ENCODE results near the gene PTBP3.
A peak's percentile ranks its signal among the peaks of the same experiment; 100 is the strongest.

The PTBP3 gene

DNA sequence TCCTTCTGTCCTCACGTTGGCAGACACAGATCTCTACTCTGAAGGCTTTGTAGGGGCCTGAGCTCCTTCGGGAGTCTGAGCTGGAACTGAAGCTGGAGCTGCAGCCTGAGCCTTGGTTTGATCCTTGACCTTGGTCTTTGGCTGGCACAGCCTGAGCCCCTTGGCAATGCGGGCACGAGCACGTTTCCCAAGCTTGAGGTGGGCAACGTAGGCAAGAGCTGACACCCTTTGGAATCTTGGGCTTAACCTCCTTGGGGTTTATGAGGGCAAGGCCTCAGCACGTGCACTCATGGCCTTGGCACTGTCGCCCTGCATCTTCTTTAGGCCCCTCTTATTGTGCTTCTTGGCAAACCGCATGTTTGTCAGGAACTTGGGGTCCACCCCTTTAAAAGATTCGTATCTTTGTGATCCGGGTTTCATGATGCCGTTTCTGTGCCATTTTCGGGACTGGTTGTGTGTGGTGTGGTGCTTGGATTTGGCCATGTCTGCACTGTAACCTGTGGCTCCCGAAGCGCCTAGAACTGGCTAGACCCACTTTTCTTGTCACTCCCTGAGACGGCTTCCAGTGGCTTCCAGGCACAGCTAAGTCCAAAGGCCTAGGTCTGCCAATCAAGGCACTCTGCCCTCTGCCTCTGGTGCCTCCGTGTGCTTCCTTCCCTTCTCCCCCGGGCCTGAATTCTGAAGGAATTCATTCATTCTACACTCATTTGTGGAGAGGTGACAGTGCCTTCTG lies 159.8 kb downstream of the PTBP3 start:
- TF ChIP-seq, protein P1, sequence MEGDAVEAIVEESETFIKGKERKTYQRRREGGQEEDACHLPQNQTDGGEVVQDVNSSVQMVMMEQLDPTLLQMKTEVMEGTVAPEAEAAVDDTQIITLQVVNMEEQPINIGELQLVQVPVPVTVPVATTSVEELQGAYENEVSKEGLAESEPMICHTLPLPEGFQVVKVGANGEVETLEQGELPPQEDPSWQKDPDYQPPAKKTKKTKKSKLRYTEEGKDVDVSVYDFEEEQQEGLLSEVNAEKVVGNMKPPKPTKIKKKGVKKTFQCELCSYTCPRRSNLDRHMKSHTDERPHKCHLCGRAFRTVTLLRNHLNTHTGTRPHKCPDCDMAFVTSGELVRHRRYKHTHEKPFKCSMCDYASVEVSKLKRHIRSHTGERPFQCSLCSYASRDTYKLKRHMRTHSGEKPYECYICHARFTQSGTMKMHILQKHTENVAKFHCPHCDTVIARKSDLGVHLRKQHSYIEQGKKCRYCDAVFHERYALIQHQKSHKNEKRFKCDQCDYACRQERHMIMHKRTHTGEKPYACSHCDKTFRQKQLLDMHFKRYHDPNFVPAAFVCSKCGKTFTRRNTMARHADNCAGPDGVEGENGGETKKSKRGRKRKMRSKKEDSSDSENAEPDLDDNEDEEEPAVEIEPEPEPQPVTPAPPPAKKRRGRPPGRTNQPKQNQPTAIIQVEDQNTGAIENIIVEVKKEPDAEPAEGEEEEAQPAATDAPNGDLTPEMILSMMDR (IDR thresholded peaks at IDR 0.05; ENCODE audit: insufficient read depth, low read length, poor library complexity, severe bottlenecking): no peak
- H3K27me3 ChIP-seq (replicated peaks; ENCODE audit: control insufficient read depth, insufficient read depth, low read length): no peaks in the 10 kb centered on the region
- peak overlapping the region; percentile 58; the same call in 1 of the 2 replicates for H3K4me3 ChIP-seq (replicated peaks; ENCODE audit: low read depth, low read length)
- no peaks in the 10 kb centered on the region for H3K36me3 ChIP-seq (ENCODE audit: control insufficient read depth, insufficient read depth, low read length)
- no peak for DNase-seq (ENCODE audit: extremely low read depth, insufficient read length)

DNA sequence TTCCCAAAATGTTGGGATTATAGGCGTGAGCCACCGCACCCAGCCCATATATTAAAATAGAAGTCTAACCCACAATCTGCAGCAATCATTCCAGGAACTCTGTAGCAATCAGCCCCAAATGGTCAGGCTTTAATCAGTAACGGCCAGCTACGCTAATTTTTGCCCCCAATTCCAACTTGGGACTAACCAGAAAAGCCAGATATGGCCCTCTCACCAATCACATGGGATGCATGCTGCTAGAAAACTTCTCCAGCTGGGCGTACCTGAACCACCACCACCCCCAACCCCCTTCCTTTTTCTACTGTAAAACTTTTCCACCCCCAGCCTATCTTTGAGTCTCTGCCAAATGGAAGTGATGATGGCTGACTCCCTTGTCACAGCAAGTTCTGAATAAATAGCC lies 162.5 kb downstream of the PTBP3 start:
- DNase-seq (ENCODE audit: extremely low read depth, insufficient read length): no peak
- Histone ChIP-seq H3K4me3 (replicated peaks; ENCODE audit: low read depth, low read length) (no peak overlapping the region), H3K36me3 (ENCODE audit: control insufficient read depth, insufficient read depth, low read length) (no peaks in the 10 kb centered on the region), H3K27me3 (replicated peaks; ENCODE audit: control insufficient read depth, insufficient read depth, low read length) (no peaks in the 10 kb centered on the region)
- TF ChIP-seq, protein P1 (IDR thresholded peaks at IDR 0.05; ENCODE audit: insufficient read depth, low read length, poor library complexity, severe bottlenecking): no peak

DNA sequence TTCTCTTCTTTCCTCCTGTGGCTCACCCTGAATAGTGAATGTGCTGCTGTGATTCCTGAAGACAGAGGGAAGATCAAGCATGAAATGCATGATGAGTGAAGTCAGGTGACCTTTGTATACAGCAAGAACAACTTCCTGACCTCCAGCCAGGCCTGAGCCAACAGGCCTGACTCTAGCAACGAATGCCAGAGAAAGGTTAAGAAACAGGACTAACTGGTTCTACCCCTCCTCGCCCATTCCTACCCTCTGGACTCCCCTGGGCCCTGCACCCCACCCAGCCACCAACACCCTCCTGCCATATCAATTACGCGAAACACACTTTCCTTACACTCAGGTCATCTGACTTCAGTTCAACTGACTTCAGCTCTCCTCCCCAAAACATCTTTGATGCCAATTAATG lies 163.2 kb downstream of the PTBP3 start:
- Histone ChIP-seq H3K36me3 (ENCODE audit: control insufficient read depth, insufficient read depth, low read length) (no peaks in the 10 kb centered on the region), H3K4me3 (replicated peaks; ENCODE audit: low read depth, low read length) (no peak overlapping the region), H3K27me3 (replicated peaks; ENCODE audit: control insufficient read depth, insufficient read depth, low read length) (no peaks in the 10 kb centered on the region)
- TF ChIP-seq, protein P1 (IDR thresholded peaks at IDR 0.05; ENCODE audit: insufficient read depth, low read length, poor library complexity, severe bottlenecking): no peak
- DNase-seq (ENCODE audit: extremely low read depth, insufficient read length): no peak

DNA sequence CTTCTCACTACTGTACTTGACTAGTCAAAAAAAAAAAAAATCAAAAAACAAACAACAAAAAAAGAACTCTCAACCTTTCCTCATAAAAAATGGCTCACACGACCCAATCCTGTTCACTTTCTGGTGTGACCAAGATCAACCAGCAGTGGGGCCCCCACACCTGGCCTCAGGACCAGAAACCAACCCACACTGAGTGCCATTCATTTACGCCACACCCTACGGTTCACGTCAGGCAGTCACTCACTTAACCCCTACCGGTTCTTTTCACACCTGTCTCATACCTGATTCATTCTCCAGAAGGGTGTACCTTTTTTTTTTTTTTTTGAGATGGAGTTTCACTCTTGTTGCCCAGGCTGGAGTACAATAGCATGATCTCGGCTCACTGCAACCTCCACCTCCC lies 164.1 kb downstream of the PTBP3 start:
- Histone ChIP-seq H3K36me3 (ENCODE audit: control insufficient read depth, insufficient read depth, low read length) (no peaks in the 10 kb centered on the region), H3K4me3 (replicated peaks; ENCODE audit: low read depth, low read length) (no peak overlapping the region), H3K27me3 (replicated peaks; ENCODE audit: control insufficient read depth, insufficient read depth, low read length) (no peaks in the 10 kb centered on the region)
- no peak for DNase-seq (ENCODE audit: extremely low read depth, insufficient read length)
- TF ChIP-seq, protein P1 (IDR thresholded peaks at IDR 0.05; ENCODE audit: insufficient read depth, low read length, poor library complexity, severe bottlenecking): no peak

DNA sequence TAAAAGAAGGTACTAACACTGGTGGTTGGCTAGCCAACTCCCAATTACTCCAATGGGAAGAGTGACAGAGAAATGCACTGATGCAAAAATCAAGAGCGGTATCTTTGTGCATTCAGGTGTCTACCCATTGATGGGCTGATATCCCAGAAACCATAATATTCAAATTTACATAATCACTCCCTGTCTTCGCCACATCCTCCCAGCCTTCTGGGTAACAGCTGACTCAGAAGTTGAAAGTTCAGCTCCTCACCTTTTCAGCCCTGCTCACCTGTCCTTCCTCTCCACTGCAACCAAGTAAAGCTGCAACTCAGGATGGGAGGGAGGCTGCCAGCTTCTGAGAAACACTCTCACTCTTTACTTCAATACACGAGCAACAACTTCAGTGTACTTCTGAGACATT lies 165.2 kb downstream of the PTBP3 start:
- no peak for DNase-seq (ENCODE audit: extremely low read depth, insufficient read length)
- TF ChIP-seq, protein P1 (IDR thresholded peaks at IDR 0.05; ENCODE audit: insufficient read depth, low read length, poor library complexity, severe bottlenecking): no peak
- H3K36me3 ChIP-seq (ENCODE audit: control insufficient read depth, insufficient read depth, low read length): no peaks in the 10 kb centered on the region
- no peaks in the 10 kb centered on the region for H3K27me3 ChIP-seq (replicated peaks; ENCODE audit: control insufficient read depth, insufficient read depth, low read length)
- H3K4me3 ChIP-seq (replicated peaks; ENCODE audit: low read depth, low read length): no peak overlapping the region

Measured in GM06990 (cell line).